TTC549 (cell line): Measurements from ENCODE around the gene MFSD1.
A peak's percentile ranks its signal among the peaks of the same experiment; 100 is the strongest.
"Not testable (repeated sequence)": the region's sequence is repeated elsewhere in the genome, so short reads cannot be mapped to it uniquely, and the experiment has no call there.

Source experiments
- FAIRE-seq: peaks from 2 replicates; lab custom pipeline; 2012; peaks lifted over from hg19 to GRCh38; lab: Jason Lieb, UNC

MFSD1 gene

GRCh38 chr3:158777161-158777873 lies 24.5 kb upstream of the MFSD1 start:
- FAIRE-seq = no peak

GRCh38 chr3:158780766-158781165 lies 21.1 kb upstream of the MFSD1 start:
- no peak for FAIRE-seq

GRCh38 chr3:158781191-158781590 lies 20.7 kb upstream of the MFSD1 start:
- no peak for FAIRE-seq

- no peak for FAIRE-seq
Measured at GRCh38 chr3:158781849-158782248, 20.0 kb upstream of the MFSD1 start.

- no peak for FAIRE-seq
Measured at GRCh38 chr3:158782283-158782989, 19.4 kb upstream of the MFSD1 start.

GRCh38 chr3:158783051-158783450 lies 18.8 kb upstream of the MFSD1 start:
- FAIRE-seq = no peak

GRCh38 chr3:158785972-158786371 lies 15.9 kb upstream of the MFSD1 start:
- no peak for FAIRE-seq

GRCh38 chr3:158788446-158788845 lies 13.4 kb upstream of the MFSD1 start:
- FAIRE-seq = no peak

GRCh38 chr3:158789592-158789991 lies 12.3 kb upstream of the MFSD1 start:
- no peak for FAIRE-seq

- peak; percentile 90 for FAIRE-seq
Measured at GRCh38 chr3:158790901-158791589, 10.8 kb upstream of the MFSD1 start.

- not testable (repeated sequence) for FAIRE-seq
Measured at GRCh38 chr3:158791590-158791920, 10.3 kb upstream of the MFSD1 start.

- no peak for FAIRE-seq
Measured at GRCh38 chr3:158792709-158793108, 9.1 kb upstream of the MFSD1 start.

GRCh38 chr3:158794206-158794605 lies 7.6 kb upstream of the MFSD1 start:
- FAIRE-seq = no peak

- peak; percentile 52 for FAIRE-seq
Measured at GRCh38 chr3:158794936-158795518, 6.8 kb upstream of the MFSD1 start.

GRCh38 chr3:158801201-158801600 lies 653 bp upstream of the MFSD1 start:
- FAIRE-seq = no peak

GRCh38 chr3:158802409-158803268 lies 785 bp downstream of the MFSD1 start:
- no peak for FAIRE-seq

- no peak for FAIRE-seq
Measured at GRCh38 chr3:158804441-158804840, 2.6 kb downstream of the MFSD1 start.

GRCh38 chr3:158808697-158809096 lies 6.8 kb downstream of the MFSD1 start:
- FAIRE-seq = no peak

- no peak for FAIRE-seq
Measured at GRCh38 chr3:158809642-158810041, 7.8 kb downstream of the MFSD1 start.

- FAIRE-seq = no peak
Measured at GRCh38 chr3:158810823-158811724, 9.2 kb downstream of the MFSD1 start.

GRCh38 chr3:158819282-158819681 lies 17.4 kb downstream of the MFSD1 start:
- FAIRE-seq = no peak
